AG09309 (cell line): ENCODE data around the gene TBX10.
"Not testable (repeated sequence)": the region's sequence is repeated elsewhere in the genome, so short reads cannot be mapped to it uniquely, and the experiment has no call there.

Source experiments
- DNase-seq: peaks from one replicate; pipeline ENCODE4 v3.0.0-alpha.2; 2010; ENCODE audit warnings: low read depth
- H3K4me3 ChIP-seq: 2 replicates; pipeline ENCODE4 v1.5.1; 2011; ENCODE audit warnings: mild to moderate bottlenecking, low read depth, low read length, moderate library complexity; ENCODE audit not compliant: control insufficient read depth
- CTCF ChIP-seq: IDR thresholded peaks from 2 replicates; pipeline ENCODE4 v1.5.1; 2011; ENCODE audit warnings: mild to moderate bottlenecking, low read depth, low read length, inconsistent platforms; ENCODE audit not compliant: insufficient read depth, control insufficient read depth; ENCODE audit errors: missing control alignments

TBX10 gene

DNA sequence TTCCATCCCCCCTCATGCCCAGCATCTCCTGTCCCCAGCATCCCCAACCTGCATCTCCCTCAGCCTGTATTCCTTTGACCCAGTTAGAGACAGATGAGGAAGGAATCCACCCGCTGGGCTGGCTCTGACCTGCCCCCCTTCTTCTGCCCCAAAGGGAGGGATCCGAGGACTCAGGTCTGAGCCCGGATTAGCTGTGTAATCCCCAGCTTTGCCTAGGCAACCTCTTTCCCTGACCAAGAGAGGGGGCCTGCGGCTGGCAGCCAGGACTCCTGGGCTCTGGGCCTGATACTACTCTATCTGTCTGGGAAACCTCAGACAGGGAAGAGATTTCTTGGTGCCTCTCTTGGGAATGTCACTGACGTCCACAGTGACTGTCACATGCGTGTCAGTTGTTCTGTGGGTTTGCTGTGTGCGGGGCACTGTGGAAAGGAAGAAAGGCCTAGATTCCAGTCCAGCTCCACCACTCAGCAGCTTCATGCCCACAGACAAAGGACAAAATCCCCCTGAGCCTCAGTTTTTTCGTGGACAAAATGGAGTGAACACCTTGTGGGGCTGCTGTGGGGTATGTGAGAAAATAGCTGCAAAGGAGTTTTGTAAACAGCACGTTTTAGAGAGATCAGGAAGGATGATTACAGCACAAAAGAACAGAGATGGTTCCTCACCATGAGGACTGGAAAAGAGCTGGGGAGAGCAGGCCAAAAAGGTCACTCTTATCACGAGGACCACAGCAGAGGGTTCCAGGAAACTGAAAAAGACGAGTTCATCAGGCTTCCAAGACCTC is 34.1 kb downstream of the TBX10 start:
- DNase-seq: no peak
- H3K4me3 ChIP-seq: no peak overlapping the region
- TF ChIP-seq CTCF: no peak

DNA sequence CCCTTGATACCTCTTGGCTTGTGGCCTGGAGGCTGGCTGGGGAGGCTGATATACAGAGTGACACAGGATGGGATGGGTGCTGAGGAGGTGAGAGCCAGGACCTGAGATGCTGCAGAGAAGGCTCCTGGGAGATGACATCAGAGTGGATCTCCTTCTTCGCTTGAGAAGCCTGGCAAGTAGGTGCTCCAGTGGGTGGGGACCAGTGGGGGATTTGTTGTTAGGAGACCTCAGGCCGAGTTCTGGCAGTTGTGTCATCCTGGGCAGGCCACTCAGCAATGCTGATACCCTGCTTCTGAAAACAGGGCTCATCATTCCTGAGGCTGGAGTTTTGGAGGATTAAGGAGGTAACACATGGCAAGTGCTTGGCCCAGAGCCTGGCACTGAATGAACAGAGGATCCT is 34.7 kb downstream of the TBX10 start:
- DNase-seq: no peak
- no peak overlapping the region for H3K4me3 ChIP-seq
- TF ChIP-seq CTCF: no peak

GRCh38 chr11:67604119-67604518 is 35.4 kb downstream of the TBX10 start:
- not testable (repeated sequence) for DNase-seq, H3K4me3 ChIP-seq

DNA sequence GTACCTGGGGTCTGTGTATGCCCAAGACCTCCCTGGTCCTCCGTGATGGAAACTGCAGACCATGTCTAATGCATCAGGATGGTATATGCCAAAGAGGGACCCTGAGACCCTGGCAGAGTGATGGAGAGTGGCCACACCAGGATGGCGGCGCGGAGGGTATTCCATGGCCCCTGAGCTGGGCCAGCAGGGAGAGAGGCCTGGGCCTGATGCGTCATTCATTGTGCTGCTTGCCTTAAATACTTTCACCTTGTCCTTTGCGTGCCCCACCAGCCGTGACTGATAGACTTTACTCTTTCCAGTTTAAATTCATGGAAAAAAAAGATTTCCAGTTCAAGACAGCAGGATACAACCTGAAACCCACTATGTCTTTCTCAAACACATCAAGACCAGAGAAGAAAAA is 38.5 kb downstream of the TBX10 start:
- H3K4me3 ChIP-seq: no peak overlapping the region
- no peak for TF ChIP-seq CTCF
- DNase-seq: no peak

DNA sequence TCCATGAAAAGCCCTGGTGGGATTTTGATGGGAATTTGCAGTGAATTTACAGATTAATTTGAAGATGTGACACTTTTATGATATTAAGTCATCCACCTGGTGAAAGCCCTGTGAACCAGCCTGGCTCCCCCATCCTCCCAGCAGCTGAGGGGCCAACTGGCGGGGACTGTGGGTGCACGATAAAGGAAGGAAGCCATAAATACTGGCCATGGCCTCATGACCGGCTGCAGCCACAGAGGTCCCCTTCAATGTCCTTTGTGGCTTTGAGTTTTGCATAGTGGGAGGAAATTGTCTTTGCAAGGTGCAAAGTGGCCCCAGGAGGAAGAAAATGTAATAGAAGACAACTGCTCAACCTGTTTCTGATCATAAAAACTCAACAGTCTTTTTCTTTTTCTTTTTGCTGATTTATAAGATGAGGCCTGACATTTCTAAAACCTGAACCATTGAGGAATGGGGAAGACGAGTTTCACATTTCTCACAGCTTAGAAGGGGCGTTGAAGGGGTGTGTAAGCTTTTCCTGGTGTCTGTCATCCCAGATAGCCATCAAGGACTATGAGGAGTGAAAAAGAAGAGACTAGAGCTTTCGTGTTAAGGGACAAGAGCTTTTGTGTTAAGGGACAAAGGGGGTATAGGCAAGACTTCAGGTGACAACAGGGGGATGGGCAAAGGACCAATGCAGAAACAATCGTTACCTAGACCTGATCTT is 39.1 kb downstream of the TBX10 start:
- DNase-seq: no peak
- no peak for TF ChIP-seq CTCF
- no peak overlapping the region for H3K4me3 ChIP-seq

DNA sequence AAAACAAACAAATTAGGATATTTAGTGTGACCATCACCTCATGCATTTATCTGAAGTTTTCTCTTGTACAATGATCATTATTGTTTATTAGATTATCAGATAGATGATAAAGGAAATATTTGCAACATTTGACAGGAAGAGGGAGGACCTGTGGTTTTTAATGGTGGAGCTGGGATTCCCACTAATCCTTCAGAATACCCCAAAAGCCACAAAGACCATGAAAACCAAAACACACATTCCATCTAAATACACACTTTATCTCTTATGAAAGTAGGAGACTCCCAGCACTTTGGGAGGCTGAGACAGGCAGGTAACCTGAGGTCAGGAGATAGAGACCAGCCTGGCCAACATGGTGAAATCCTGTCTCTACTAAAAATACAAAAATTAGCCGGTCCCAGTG is 40.4 kb downstream of the TBX10 start:
- H3K4me3 ChIP-seq: no peak overlapping the region
- TF ChIP-seq CTCF: no peak
- no peak for DNase-seq

DNA sequence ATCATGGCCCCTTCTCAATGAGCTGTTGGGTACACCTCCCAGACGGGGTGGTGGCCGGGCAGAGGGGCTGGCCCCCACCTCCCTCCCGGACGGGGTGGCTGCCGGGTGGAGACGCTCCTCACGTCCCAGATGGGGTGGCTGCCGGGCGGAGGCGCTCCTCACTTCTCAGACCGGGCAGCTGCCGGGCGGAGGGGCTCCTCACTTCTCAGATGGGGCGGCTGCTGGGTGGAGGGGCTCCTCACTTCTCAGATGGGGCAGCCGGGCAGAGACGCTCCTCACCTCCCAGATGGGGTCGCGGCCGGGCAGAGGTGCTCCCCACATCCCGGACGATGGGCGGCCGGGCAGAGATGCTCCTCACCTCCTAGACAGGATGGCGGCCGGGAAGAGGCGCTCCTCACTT is 41.6 kb downstream of the TBX10 start:
- H3K4me3 ChIP-seq, DNase-seq: not testable (repeated sequence)

DNA sequence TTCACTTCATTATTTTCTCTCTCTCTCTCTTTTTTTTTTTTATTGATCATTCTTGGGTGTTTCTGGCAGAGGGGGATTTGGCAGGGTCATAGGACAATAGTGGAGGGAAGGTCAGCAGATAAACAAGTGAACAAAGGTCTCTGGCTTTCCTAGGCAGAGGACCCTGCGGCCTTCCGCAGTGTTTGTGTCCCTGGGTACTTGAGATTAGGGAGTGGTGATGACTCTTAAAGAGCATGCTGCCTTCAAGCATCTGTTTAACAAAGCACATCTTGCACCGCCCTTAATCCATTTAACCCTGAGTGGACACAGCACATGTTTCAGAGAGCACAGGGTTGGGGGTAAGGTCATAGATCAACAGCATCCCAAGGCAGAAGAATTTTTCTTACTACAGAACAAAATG is 42.1 kb downstream of the TBX10 start:
- DNase-seq, H3K4me3 ChIP-seq: not testable (repeated sequence)
